OCI-LY7 (cell line): ENCODE measurements around the gene RAB32. TPM values are rescaled to one million over a fixed set of nuclear protein-coding genes. Genes with fewer than 3 reads are reported as not detected.

ENCODE experiments used
- BruUV-seq: library from RNA; stranded (reverse); fragments of 400-500 nt; replicated peaks from 2 replicates; lab custom pipeline; 2021; lab: Mats Ljungman, UMichigan
- CTCF ChIA-PET: fragments of 300-600 bp; sonication (Branson Sonifier 250); formaldehyde crosslinking; loops from one replicate; lab custom pipeline; 2022; ENCODE audit warnings: antibody characterized with exemption; ENCODE audit not compliant: unreplicated experiment; lab: Charles Lee
- POLR2A ChIA-PET: fragments of 300-600 bp; sonication (Branson Sonifier 250); formaldehyde crosslinking; loops from one replicate; lab custom pipeline; 2022; ENCODE audit warnings: antibody characterized with exemption; lab: Charles Lee
- DNase-seq: peaks from one replicate; pipeline ENCODE4 v3.0.0-alpha.2; 2015; ENCODE audit warnings: low spot score
- H2AFZ ChIP-seq: fragments of 200-600 bp; sonication (generic), shearing (Covaris generic); 2 replicates; pipeline ENCODE4 v1.6.1; 2014; ENCODE audit warnings: mild to moderate bottlenecking, antibody characterized with exemption, low read length, moderate library complexity
- H3K27ac ChIP-seq: fragments of 200-600 bp; sonication (generic); 2 replicates; pipeline ENCODE4 v1.5.1; 2014; ENCODE audit warnings: mixed run types, low read depth, mild to moderate bottlenecking, moderate library complexity, low read length, inconsistent platforms; ENCODE audit not compliant: poor library complexity, severe bottlenecking
- H3K36me3 ChIP-seq: fragments of 200-600 bp; sonication (generic); 2 replicates; pipeline ENCODE4 v1.6.1; 2014; ENCODE audit warnings: mild to moderate bottlenecking, antibody characterized with exemption, low read length, moderate library complexity, mixed read lengths; ENCODE audit not compliant: insufficient read depth
- H3K4me1 ChIP-seq: fragments of 200-600 bp; sonication (generic); 2 replicates; pipeline ENCODE4 v1.5.1; 2014; ENCODE audit warnings: mild to moderate bottlenecking, low read length; ENCODE audit not compliant: insufficient read depth, poor library complexity, severe bottlenecking
- H3K4me2 ChIP-seq: fragments of 200-600 bp; sonication (generic); 2 replicates; pipeline ENCODE4 v1.6.1; 2014; ENCODE audit warnings: mild to moderate bottlenecking, low read length
- H3K4me3 ChIP-seq: fragments of 200-600 bp; sonication (generic); 2 replicates; pipeline ENCODE4 v1.5.1; 2014; ENCODE audit warnings: mild to moderate bottlenecking, low read depth, low read length; ENCODE audit not compliant: poor library complexity, severe bottlenecking
- H3K79me2 ChIP-seq: fragments of 200-600 bp; sonication (generic); 2 replicates; pipeline ENCODE4 v1.6.1; 2016; ENCODE audit warnings: low read depth, mild to moderate bottlenecking, low read length, moderate library complexity, mixed read lengths; ENCODE audit not compliant: insufficient read depth
- H3K9me2 ChIP-seq: fragments of 200-600 bp; sonication (generic); 2 replicates; pipeline ENCODE4 v1.6.1; 2016; ENCODE audit warnings: mild to moderate bottlenecking, low read length, mixed read lengths; ENCODE audit not compliant: insufficient read depth
- H3K9me3 ChIP-seq: fragments of 200-600 bp; sonication (generic); 2 replicates; pipeline ENCODE4 v1.6.1; 2014; ENCODE audit warnings: mild to moderate bottlenecking, mixed run types, low read length, mixed read lengths
- H4K20me1 ChIP-seq: fragments of 200-600 bp; sonication (generic); 2 replicates; pipeline ENCODE4 v1.6.1; 2014; ENCODE audit warnings: mild to moderate bottlenecking, antibody characterized with exemption, low read length, moderate library complexity, mixed read lengths; ENCODE audit not compliant: insufficient read depth
- EZH2phosphoT487 ChIP-seq: fragments of 200-600 bp; sonication (generic); IDR thresholded peaks from 2 replicates; pipeline ENCODE4 v1.6.1; 2018; ENCODE audit warnings: low read depth, borderline replicate concordance, mild to moderate bottlenecking, mixed run types, antibody characterized with exemption, low read length, moderate library complexity, mixed read lengths
- intact Hi-C: fragments of 100-400 bp; cut with micrococcal nuclease; formaldehyde crosslinking; loops from one replicate; pipeline ENCODE4 v1.10.0; 2022; ENCODE audit not compliant: unreplicated experiment
- total RNA-seq, 2 experiments: library from RNA; depleted of rRNA in 1 of 2; stranded (reverse); fragments of >200 nt in 1 of 2; shearing (Covaris generic) in 1 of 2; gene quantifications; 2 replicates each; pipeline ENCODE4 v1.2.3, GENCODE V29; 2014 to 2022
- TF ChIP-seq, protein P1 (sequence below): fragments of 200-600 bp; sonication (generic); conservative IDR thresholded peaks from 2 replicates; pipeline ENCODE4 v1.5.1; 2014; ENCODE audit warnings: mild to moderate bottlenecking, antibody characterized with exemption, low read length, moderate library complexity, mixed read lengths

Gene RAB32
- total RNA-seq, 2 experiments from 2014 or later, result not detected

DNA sequence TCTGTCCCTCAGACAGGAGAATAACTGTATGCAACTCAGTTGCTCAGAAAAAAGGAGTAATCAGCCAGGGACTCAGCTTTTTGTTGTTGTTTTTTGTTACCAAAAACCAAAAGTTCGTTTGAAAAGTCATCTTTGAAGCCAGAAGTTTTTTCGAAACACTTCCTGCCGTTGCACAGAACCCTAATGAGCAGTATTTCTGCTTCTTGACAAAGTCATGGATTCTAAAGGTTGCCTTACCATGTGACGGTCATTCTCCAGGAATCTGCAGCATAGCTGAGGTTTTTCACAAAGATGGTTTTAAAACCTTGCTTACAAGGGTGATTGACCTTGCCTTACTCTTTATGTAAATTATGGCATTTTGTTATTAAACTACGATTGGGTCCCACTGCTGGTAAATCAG, 1.9 kb downstream of the RAB32 start:
- no peak overlapping the region for H2AFZ ChIP-seq
- ChIA-PET POLR2A (interaction anchor here (1.1 kb wide), 1 partner anchor 45 kb away, joined by 3 read pairs; no protein-coding TSS in a partner anchor), CTCF (no interaction called here)
- no peaks in the 10 kb centered on the region for H3K4me1 ChIP-seq
- intact Hi-C loops, result no loop called here
- no peak for DNase-seq
- no peak overlapping the region for H3K4me2 ChIP-seq
- BruUV-seq, result no TSS peak
- H4K20me1 ChIP-seq, result no peaks in the 10 kb centered on the region
- H3K9me2 ChIP-seq, result no peaks in the 10 kb centered on the region
- H3K36me3 ChIP-seq, result no peaks in the 10 kb centered on the region
- H3K4me3 ChIP-seq, result no peak overlapping the region
- H3K9me3 ChIP-seq, result no peaks in the 10 kb centered on the region
- TF ChIP-seq, protein P1, sequence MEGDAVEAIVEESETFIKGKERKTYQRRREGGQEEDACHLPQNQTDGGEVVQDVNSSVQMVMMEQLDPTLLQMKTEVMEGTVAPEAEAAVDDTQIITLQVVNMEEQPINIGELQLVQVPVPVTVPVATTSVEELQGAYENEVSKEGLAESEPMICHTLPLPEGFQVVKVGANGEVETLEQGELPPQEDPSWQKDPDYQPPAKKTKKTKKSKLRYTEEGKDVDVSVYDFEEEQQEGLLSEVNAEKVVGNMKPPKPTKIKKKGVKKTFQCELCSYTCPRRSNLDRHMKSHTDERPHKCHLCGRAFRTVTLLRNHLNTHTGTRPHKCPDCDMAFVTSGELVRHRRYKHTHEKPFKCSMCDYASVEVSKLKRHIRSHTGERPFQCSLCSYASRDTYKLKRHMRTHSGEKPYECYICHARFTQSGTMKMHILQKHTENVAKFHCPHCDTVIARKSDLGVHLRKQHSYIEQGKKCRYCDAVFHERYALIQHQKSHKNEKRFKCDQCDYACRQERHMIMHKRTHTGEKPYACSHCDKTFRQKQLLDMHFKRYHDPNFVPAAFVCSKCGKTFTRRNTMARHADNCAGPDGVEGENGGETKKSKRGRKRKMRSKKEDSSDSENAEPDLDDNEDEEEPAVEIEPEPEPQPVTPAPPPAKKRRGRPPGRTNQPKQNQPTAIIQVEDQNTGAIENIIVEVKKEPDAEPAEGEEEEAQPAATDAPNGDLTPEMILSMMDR, result no peak
- no peak for TF ChIP-seq EZH2phosphoT487
- H3K27ac ChIP-seq, result no peak overlapping the region
- H3K79me2 ChIP-seq, result no peaks in the 10 kb centered on the region

DNA sequence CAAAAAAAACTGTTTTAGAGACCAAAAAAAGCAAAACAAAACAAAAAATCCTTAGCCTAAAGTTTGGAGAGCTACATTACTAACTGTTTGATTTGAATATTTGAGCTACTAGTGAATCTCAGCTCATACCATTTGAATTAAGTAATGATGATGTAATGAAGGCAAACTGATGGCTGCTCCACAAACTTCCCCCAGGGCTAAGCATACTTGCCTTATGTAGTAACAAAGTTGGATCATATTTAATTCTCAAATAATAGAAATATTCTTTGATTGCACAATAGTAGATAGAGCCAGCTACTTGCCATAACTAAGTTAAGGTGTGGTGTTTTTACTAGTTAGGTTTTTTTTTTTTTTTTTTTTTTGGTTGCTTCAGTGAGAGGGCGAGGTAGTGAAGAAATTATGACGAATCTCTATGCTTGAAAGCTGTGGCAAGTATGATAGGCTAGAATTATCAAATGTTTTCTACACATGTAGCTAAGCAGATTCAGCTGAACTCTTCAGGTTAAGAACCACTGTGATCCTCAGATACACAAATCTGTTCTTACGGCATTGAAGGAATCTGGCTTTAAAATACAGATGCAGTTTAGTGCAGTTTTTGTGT, 2.9 kb downstream of the RAB32 start:
- POLR2A ChIA-PET, result interaction anchor here (0.6 to 1.1 kb wide), 6 partner anchors 22 to 1940 kb away, joined by 3 to 9 read pairs (median 4); no protein-coding TSS in a partner anchor
- BruUV-seq, result no TSS peak
- no peak overlapping the region for H3K4me2 ChIP-seq

DNA sequence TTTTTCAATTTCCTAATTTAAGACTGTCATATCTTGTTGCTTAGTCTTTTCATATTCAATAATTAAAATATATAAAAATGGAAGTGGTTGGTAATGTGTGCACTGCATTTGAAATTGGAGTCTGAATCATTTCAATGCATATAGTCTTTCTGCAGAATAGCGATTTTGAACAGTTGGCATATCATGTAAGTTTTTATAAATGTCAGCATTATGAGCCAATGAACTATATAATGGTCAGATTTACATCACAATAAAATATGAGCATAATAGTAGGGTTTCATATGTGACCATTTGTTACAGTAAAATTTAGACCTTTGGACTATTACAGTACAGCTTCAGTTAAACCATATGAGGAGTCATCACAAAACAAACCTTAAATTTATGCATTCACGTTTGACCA, 4.3 kb downstream of the RAB32 start:
- no peak for DNase-seq
- Histone ChIP-seq H3K4me2 (no peak overlapping the region), H3K9me3 (no peaks in the 10 kb centered on the region), H3K4me3 (no peak overlapping the region), H4K20me1 (no peaks in the 10 kb centered on the region), H3K79me2 (no peaks in the 10 kb centered on the region), H3K9me2 (no peaks in the 10 kb centered on the region), H3K36me3 (no peaks in the 10 kb centered on the region), H3K4me1 (no peaks in the 10 kb centered on the region), H3K27ac (no peak overlapping the region), H2AFZ (no peak overlapping the region)
- CTCF ChIA-PET, result no interaction called here
- no TSS peak for BruUV-seq
- TF ChIP-seq, protein P1, result no peak
- no peak for TF ChIP-seq EZH2phosphoT487
- POLR2A ChIA-PET, result no interaction called here
- intact Hi-C loops, result no loop called here

More for the DNA sequence above, 2.9 kb downstream of the RAB32 start:
- Histone ChIP-seq H3K9me3 (no peaks in the 10 kb centered on the region), H4K20me1 (no peaks in the 10 kb centered on the region), H3K9me2 (no peaks in the 10 kb centered on the region), H2AFZ (no peak overlapping the region), H3K27ac (no peak overlapping the region), H3K79me2 (no peaks in the 10 kb centered on the region), H3K36me3 (no peaks in the 10 kb centered on the region), H3K4me3 (no peak overlapping the region), H3K4me1 (no peaks in the 10 kb centered on the region)
- TF ChIP-seq, protein P1, result no peak
- TF ChIP-seq EZH2phosphoT487, result no peak
- intact Hi-C loops, result no loop called here
- DNase-seq, result no peak
- CTCF ChIA-PET, result no interaction called here
